NB4 (cell line): Measurements from ENCODE around the gene STYXL1.
"Not testable (repeated sequence)": the region's sequence is repeated elsewhere in the genome, so short reads cannot be mapped to it uniquely, and the experiment has no call there.

Experiments
- DNase-seq: peaks from one replicate; pipeline ENCODE4 v3.0.0; 2010; ENCODE audit warnings: low read depth
- H3K4me3 ChIP-seq: one replicate; pipeline ENCODE4 v1.5.1; 2011; ENCODE audit warnings: mild to moderate bottlenecking, low read depth, low read length, moderate library complexity
- CTCF ChIP-seq: IDR thresholded peaks from one replicate; pipeline ENCODE4 v1.5.1; 2012; ENCODE audit warnings: low read depth, low read length
- MAX ChIP-seq: IDR thresholded peaks from 2 replicates; pipeline ENCODE4 v1.6.1; 2011; ENCODE audit warnings: low read depth, low read length
- MYC ChIP-seq: IDR thresholded peaks from 2 replicates; pipeline ENCODE4 v1.6.1; 2011; ENCODE audit warnings: low read depth, low read length
- POLR2A ChIP-seq: IDR thresholded peaks from 2 replicates; pipeline ENCODE4 v1.6.1; 2011; ENCODE audit warnings: mild to moderate bottlenecking; ENCODE audit not compliant: insufficient read length; ENCODE audit errors: extremely low read depth

The STYXL1 gene

GRCh38 chr7:76057103-76057812 is 9.5 kb upstream of the STYXL1 start:
- no peak overlapping the region for H3K4me3 ChIP-seq
- no peak for DNase-seq
- TF ChIP-seq MAX (no peak), MYC (no peak), POLR2A (no peak), CTCF (no peak)

- TF ChIP-seq MAX = no peak
- no peak for TF ChIP-seq CTCF
- no peak for TF ChIP-seq POLR2A
- no peak for TF ChIP-seq MYC
- no peak overlapping the region for H3K4me3 ChIP-seq
- no peak for DNase-seq
These were observed 8.4 kb upstream of the STYXL1 start for GRCh38 chr7:76056241-76056640.

- no peak overlapping the region for H3K4me3 ChIP-seq
- TF ChIP-seq MYC = 0 out of 2 replicates have a peak, but pooled peaks have one; percentile 22
- no peak for TF ChIP-seq CTCF
- TF ChIP-seq POLR2A = no peak
- peak; percentile 15; the same call in 1 of the 2 replicates for TF ChIP-seq MAX
- DNase-seq = peak; percentile 96
These were observed 6.6 kb upstream of the STYXL1 start for GRCh38 chr7:76054123-76055120.

GRCh38 chr7:76053461-76053860 is 5.7 kb upstream of the STYXL1 start:
- peak; percentile 35 for DNase-seq
- TF ChIP-seq CTCF = no peak
- no peak for TF ChIP-seq MAX
- TF ChIP-seq POLR2A = no peak
- no peak for TF ChIP-seq MYC
- H3K4me3 ChIP-seq = no peak overlapping the region

GRCh38 chr7:76052681-76053080 is 4.9 kb upstream of the STYXL1 start:
- not testable (repeated sequence) for H3K4me3 ChIP-seq, DNase-seq

- no peak for DNase-seq
- H3K4me3 ChIP-seq = no peak overlapping the region
- TF ChIP-seq POLR2A (no peak), CTCF (no peak), MAX (no peak), MYC (no peak)
These were observed 4.0 kb upstream of the STYXL1 start for GRCh38 chr7:76051840-76052239.
